Lower leg skin (tissue), 4 donors: ENCODE results near the gene SEMA6A. TPM values are rescaled to one million over a fixed set of nuclear protein-coding genes. Genes with fewer than 3 reads are reported as not detected.

ENCODE experiments used
- DNase-seq, 2 donors: peaks; one replicate each; pipeline ENCODE4 v3.0.0-alpha.2; 2019; ENCODE audit warnings: low spot score in 2 of 2
- H3K4me3 ChIP-seq: fragments of 200-600 bp; sonication (generic); 2 replicates; pipeline ENCODE4 v1.5.1; 2017; ENCODE audit warnings: mild to moderate bottlenecking, low read depth; ENCODE audit not compliant: poor library complexity, severe bottlenecking
- POLR2A ChIP-seq, 2 donors: fragments of 450-650 bp; IDR thresholded peaks; one replicate each; pipeline ENCODE4 v1.6.1; 2016 to 2017; ENCODE audit warnings: antibody characterized with exemption in 2 of 2, mild to moderate bottlenecking in 1 of 2, moderate library complexity in 1 of 2
- WGBS, 2 donors: methylation state at CpG; one replicate each; pipeline ENCODE4 v1.1.5; 2018; 5-methylcytosine and 5-hydroxymethylcytosine counted together
- intact Hi-C: fragments of 100-400 bp; cut with DNase I; formaldehyde crosslinking; loops from one replicate; pipeline ENCODE4 v1.15.0; 2023; ENCODE audit warnings: low total_unique reads
- total RNA-seq, 4 donors: library from RNA; depleted of rRNA; stranded (reverse); fragments of >200 nt; gene quantifications; one replicate each; pipeline ENCODE4 v1.1.0, GENCODE V29; 2016
- TF ChIP-seq, protein P1 (sequence below), 3 donors: fragments of 450-650 bp; IDR thresholded peaks; one replicate each; pipeline ENCODE4 v1.5.1; 2016; ENCODE audit warnings: antibody characterized with exemption in 3 of 3, mild to moderate bottlenecking in 3 of 3, moderate library complexity in 2 of 3

The SEMA6A gene
- total RNA-seq, 4 donors from 2014 or later = 7.0 to 21.8 (median 10.1) TPM

DNA sequence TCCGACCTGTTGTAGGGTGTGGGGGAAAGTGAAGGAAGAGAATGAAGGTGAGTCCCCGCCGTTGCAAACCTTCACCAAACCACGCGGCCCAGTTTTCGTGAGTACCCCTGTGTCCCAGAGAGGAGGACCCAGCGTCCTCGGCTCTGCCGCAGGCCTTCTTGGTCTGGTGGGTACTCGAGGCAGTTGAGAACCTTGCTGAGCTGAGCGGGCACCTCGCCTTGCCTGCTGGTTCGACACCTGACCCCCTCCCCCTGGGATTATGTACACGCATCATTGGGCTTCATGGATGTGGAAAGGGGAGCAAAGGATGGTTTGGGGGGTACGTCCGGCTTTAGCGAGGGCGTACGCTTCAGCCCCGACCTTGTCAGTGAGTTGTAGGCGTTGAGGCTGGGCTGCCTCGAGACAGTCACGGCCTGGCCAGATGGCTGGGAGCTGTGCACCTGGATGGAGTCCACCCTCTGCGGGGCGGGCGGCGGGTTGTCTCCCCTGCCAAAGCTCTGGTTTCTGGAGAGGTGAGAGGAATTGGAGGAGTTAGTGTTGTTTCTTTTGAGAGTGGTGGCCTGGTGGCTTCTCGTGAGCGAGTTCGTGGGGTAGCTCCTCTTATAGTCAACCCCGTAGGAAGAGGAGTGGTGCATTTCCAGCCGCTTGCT lies 128.1 kb downstream of the SEMA6A start:
- intact Hi-C loops = no loop called here
- TF ChIP-seq POLR2A (IDR thresholded peaks at IDR 0.05) = no peak
- TF ChIP-seq, protein P1, sequence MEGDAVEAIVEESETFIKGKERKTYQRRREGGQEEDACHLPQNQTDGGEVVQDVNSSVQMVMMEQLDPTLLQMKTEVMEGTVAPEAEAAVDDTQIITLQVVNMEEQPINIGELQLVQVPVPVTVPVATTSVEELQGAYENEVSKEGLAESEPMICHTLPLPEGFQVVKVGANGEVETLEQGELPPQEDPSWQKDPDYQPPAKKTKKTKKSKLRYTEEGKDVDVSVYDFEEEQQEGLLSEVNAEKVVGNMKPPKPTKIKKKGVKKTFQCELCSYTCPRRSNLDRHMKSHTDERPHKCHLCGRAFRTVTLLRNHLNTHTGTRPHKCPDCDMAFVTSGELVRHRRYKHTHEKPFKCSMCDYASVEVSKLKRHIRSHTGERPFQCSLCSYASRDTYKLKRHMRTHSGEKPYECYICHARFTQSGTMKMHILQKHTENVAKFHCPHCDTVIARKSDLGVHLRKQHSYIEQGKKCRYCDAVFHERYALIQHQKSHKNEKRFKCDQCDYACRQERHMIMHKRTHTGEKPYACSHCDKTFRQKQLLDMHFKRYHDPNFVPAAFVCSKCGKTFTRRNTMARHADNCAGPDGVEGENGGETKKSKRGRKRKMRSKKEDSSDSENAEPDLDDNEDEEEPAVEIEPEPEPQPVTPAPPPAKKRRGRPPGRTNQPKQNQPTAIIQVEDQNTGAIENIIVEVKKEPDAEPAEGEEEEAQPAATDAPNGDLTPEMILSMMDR (IDR thresholded peaks at IDR 0.05) = no peak
- H3K4me3 ChIP-seq = no peak overlapping the region
- 96% methylated on average over 30 to 32 of the region's 32 CpGs for WGBS, 2 donors
- no peak for DNase-seq

DNA sequence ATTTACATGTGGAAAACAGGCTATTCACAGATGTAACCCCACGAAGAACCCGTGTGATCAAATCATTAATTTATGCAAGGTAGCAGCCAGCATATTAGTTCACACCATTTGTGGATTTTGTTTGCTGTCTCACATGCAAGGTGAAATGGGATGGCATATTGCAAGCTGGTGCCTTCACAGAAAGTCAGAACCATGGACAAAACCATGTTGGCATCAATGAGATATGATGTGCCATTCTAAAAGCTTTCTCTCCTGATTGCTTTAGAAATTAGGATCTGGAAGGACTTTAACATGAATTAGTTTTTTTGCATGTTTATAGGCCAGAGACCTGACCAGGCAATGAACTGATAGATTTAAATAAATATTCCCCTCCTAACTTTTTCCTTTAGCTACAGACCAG lies 129.3 kb downstream of the SEMA6A start:
- DNase-seq = no peak
- H3K4me3 ChIP-seq = no peak overlapping the region
- intact Hi-C loops = no loop called here
- 87 to 94% methylated on average over 2 of the region's 2 CpGs for WGBS, 2 donors
- TF ChIP-seq, protein P1 (IDR thresholded peaks at IDR 0.05) = no peak
- TF ChIP-seq POLR2A (IDR thresholded peaks at IDR 0.05) = no peak

DNA sequence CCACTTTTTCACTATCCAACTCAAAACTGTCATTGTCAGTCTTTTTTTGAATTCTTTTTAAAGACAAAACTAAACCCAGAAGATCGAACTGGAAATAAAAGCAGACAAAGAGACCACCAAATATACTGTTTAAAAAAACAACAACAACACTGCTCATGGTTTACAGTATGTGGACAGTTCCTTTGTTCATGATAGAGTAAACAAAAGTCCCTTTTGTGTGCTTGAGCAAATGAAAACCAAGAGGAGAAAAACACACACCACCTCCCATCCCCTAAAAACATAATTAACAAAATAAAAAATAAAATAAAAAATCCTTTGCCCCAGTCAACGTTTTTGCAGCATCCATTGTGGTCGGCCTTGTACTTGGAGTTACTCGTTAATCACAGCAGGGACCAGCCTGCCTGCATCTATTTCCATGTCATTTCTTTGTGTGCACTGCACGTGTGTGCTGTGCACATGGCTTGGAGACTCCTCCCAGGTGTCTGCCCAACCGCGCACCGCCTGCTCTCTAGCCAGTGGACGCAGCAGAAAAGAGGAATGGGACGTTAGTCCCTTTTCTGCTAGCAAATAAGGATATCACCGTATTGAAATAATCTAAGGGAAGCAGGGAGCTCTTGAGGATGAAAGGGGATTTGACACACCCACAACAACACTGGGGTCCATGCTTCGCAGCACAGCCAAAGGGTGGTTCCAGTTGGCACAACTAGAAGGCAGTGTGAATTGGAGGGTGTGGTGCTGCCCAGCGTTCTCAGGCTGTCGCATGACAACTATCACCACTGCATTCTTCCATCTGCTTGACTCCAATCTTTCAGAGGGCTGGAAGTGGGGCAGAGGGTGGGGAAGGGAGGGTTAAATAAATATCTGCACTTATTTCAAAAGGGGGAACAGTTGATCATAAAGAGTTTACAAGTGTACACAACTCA lies 130.0 kb downstream of the SEMA6A start:
- no peak overlapping the region for H3K4me3 ChIP-seq
- TF ChIP-seq, protein P1 (IDR thresholded peaks at IDR 0.05) = no peak
- TF ChIP-seq POLR2A (IDR thresholded peaks at IDR 0.05) = no peak
- intact Hi-C loops = no loop called here
- DNase-seq = no peak
- 72 to 74% methylated on average over 14 of the region's 14 CpGs for WGBS, 2 donors

DNA sequence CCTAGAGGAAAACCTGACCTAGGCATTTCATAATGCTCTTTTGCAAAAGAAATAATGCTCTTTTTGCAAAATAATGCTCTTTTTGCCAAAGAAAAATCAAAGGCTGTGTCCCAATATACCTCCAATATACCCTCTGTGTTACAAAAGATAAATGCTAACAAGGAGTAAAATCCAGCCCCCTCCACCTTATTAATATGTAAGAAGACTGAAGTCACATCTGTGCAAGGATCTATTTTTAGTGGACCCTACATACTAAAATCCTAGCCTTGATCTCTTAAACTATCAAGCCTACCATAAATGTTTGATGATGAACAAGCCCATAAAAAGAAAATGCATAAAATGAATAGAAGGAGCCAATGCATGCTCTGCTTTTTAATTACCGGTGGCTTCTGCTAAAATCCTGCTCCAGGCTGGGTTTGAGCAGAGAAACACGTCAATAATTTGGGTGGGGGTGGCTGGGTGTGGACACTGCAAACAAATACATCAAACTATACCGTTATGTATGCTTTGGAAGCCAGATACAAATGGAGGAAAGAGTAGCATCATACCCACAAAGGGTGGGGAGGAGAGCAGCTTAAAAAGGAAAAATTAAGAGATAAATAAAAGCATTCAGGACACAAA lies 131.6 kb downstream of the SEMA6A start:
- no peak for DNase-seq
- 73 to 81% methylated on average over 3 of the region's 3 CpGs for WGBS, 2 donors
- intact Hi-C loops = no loop called here
- no peak for TF ChIP-seq POLR2A (IDR thresholded peaks at IDR 0.05)
- TF ChIP-seq, protein P1 (IDR thresholded peaks at IDR 0.05) = no peak
- no peak overlapping the region for H3K4me3 ChIP-seq

DNA sequence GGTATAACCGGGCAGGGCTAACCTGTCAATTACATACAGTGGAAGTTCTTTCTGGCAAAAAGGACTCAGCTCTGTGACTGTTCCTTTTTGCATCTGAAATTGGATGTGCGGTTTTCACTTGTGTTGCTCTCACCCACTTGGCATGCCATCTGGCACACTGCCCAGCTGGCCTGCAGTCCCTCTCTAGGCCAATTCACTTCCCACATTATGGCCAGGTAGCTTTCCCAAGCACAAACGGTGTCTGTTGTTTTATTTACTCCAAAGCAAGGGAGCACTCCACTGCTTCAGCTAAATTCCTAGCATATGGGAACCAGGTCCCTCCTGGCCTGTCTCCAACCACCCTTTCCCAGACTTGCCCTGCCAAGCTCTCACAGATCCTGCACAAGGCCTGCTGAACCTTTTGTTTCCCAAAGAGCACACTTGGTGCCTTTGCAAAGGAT lies 132.5 kb downstream of the SEMA6A start:
- WGBS, 2 donors = 45 to 60% methylated on average over 3 of the region's 3 CpGs
- no peak for TF ChIP-seq POLR2A (IDR thresholded peaks at IDR 0.05)
- TF ChIP-seq, protein P1 (IDR thresholded peaks at IDR 0.05) = no peak
- DNase-seq = no peak
- intact Hi-C loops = no loop called here
- H3K4me3 ChIP-seq = no peak overlapping the region
